NCI-H82 treated with DMSO at 0.1 percent for 48 hours (cell line): ENCODE measurements around the gene ARHGEF3.

Source experiments
- DNase-seq: peaks from one replicate; lab custom pipeline; 2025; ENCODE audit not compliant: unreplicated experiment; lab: John Stamatoyannopoulos, UW

ARHGEF3 gene

GRCh38 chr3:56801662-56802377 is at the start of gene ARHGEF3:
Gene ARHGEF3, minus strand, starts transcription at chr3:56801949. Its CDS starts 151 bp downstream, at chr3:56801798.
- DNase-seq = peak; percentile 29

GRCh38 chr3:56849698-56850097 is 47.9 kb upstream of the ARHGEF3 start:
- DNase-seq = no peak

- DNase-seq = no peak
These were observed 43.8 kb upstream of the ARHGEF3 start for GRCh38 chr3:56845505-56845904.

GRCh38 chr3:56844536-56844935 is 42.8 kb upstream of the ARHGEF3 start:
- no peak for DNase-seq

- DNase-seq = peak; percentile 10
These were observed 38.3 kb upstream of the ARHGEF3 start for GRCh38 chr3:56839784-56840715.

- no peak for DNase-seq
These were observed 36.7 kb upstream of the ARHGEF3 start for GRCh38 chr3:56838448-56838847.

GRCh38 chr3:56837196-56837955 is 35.6 kb upstream of the ARHGEF3 start:
- no peak for DNase-seq

GRCh38 chr3:56836276-56837163 is 34.8 kb upstream of the ARHGEF3 start:
- DNase-seq = no peak

- no peak for DNase-seq
These were observed 34.0 kb upstream of the ARHGEF3 start for GRCh38 chr3:56835650-56836227.

- DNase-seq = no peak
These were observed 31.8 kb upstream of the ARHGEF3 start for GRCh38 chr3:56833536-56833935.

GRCh38 chr3:56833022-56833421 is 31.3 kb upstream of the ARHGEF3 start:
- no peak for DNase-seq

GRCh38 chr3:56831572-56831971 is 29.8 kb upstream of the ARHGEF3 start:
- no peak for DNase-seq

- DNase-seq = no peak
These were observed 29.1 kb upstream of the ARHGEF3 start for GRCh38 chr3:56830884-56831283.

GRCh38 chr3:56829533-56829932 is 27.8 kb upstream of the ARHGEF3 start:
- no peak for DNase-seq

GRCh38 chr3:56826831-56827722 is 25.3 kb upstream of the ARHGEF3 start:
- no peak for DNase-seq

- no peak for DNase-seq
These were observed 24.1 kb upstream of the ARHGEF3 start for GRCh38 chr3:56825567-56826438.

- DNase-seq = peak; percentile 28
These were observed 22.4 kb upstream of the ARHGEF3 start for GRCh38 chr3:56823984-56824703.
